GM23338 (cell line): ENCODE data around the gene MED1. TPM values are rescaled to one million over a fixed set of nuclear protein-coding genes. Genes with fewer than 3 reads are reported as not detected.

Source experiments
- ATAC-seq: fragments of 200-7000 bp; cut with Tn5 transposase; 3 replicates; pipeline ENCODE4 v1.9.1; 2020
- DNase-seq: peaks from one replicate; pipeline ENCODE4 v3.0.0-alpha.2; 2015; ENCODE audit warnings: low spot score
- H2AFZ ChIP-seq: fragments of 200-600 bp; sonication (generic); 2 replicates; pipeline ENCODE4 v1.8.0; 2016; ENCODE audit warnings: antibody characterized with exemption, mild to moderate bottlenecking, moderate library complexity
- H3F3A ChIP-seq: fragments of 200-600 bp; sonication (generic); replicated peaks from 2 replicates; pipeline ENCODE4 v1.8.0; 2017; ENCODE audit warnings: antibody characterized with exemption, mixed run types, low read depth
- H3K27ac ChIP-seq: fragments of 200-600 bp; sonication (generic); 2 replicates; pipeline ENCODE4 v1.6.1; 2016; ENCODE audit warnings: low read depth
- H3K27me3 ChIP-seq: fragments of 200-600 bp; sonication (generic); 2 replicates; pipeline ENCODE4 v1.8.0; 2016; ENCODE audit warnings: mild to moderate bottlenecking, mixed run types, moderate library complexity; ENCODE audit not compliant: insufficient read depth
- H3K36me3 ChIP-seq: fragments of 200-600 bp; sonication (generic); 2 replicates; pipeline ENCODE4 v1.8.0; 2016; ENCODE audit warnings: mild to moderate bottlenecking; ENCODE audit not compliant: insufficient read depth
- H3K4me1 ChIP-seq: fragments of 200-600 bp; sonication (generic); 2 replicates; pipeline ENCODE4 v1.8.0; 2016; ENCODE audit warnings: mild to moderate bottlenecking, moderate library complexity; ENCODE audit not compliant: insufficient read depth
- H3K4me2 ChIP-seq: fragments of 200-600 bp; sonication (generic); 2 replicates; pipeline ENCODE4 v1.7.1; 2017; ENCODE audit warnings: mixed run types
- H3K4me3 ChIP-seq: fragments of 200-600 bp; sonication (generic); 2 replicates; pipeline ENCODE4 v1.6.1; 2016; ENCODE audit warnings: mixed run types
- H3K79me2 ChIP-seq: fragments of 200-600 bp; sonication (generic); replicated peaks from 2 replicates; pipeline ENCODE4 v1.8.0; 2017; ENCODE audit warnings: mild to moderate bottlenecking; ENCODE audit not compliant: insufficient read depth
- H3K9me2 ChIP-seq: fragments of 200-600 bp; sonication (generic); 2 replicates; pipeline ENCODE4 v1.8.0; 2017; ENCODE audit not compliant: insufficient read depth
- H4K20me1 ChIP-seq: fragments of 200-600 bp; sonication (generic); replicated peaks from 2 replicates; pipeline ENCODE4 v1.8.0; 2017; ENCODE audit warnings: mild to moderate bottlenecking; ENCODE audit not compliant: insufficient read depth
- H3K27ac Mint-ChIP-seq: 2 replicates; pipeline ENCODE4 v1.8.0; 2020; ENCODE audit warnings: inconsistent platforms, mild to moderate bottlenecking, moderate library complexity, mixed read lengths
- H3K27me3 Mint-ChIP-seq: 3 replicates; pipeline ENCODE4 v1.8.0; 2022; ENCODE audit warnings: low read depth, mild to moderate bottlenecking, moderate library complexity, mixed read lengths, inconsistent platforms; ENCODE audit not compliant: insufficient read depth, poor library complexity
- H3K36me3 Mint-ChIP-seq: 3 replicates; pipeline ENCODE4 v1.8.0; 2021; ENCODE audit warnings: low read depth, mild to moderate bottlenecking, inconsistent platforms, moderate library complexity, mixed read lengths
- H3K4me1 Mint-ChIP-seq: 3 replicates; pipeline ENCODE4 v1.8.0; 2020; ENCODE audit warnings: mild to moderate bottlenecking, inconsistent platforms, mixed read lengths
- H3K4me3 Mint-ChIP-seq: 3 replicates; pipeline ENCODE4 v1.8.0; 2021; ENCODE audit warnings: moderate library complexity, mild to moderate bottlenecking, inconsistent platforms, mixed read lengths
- H3K9me3 Mint-ChIP-seq: 3 replicates; pipeline ENCODE4 v1.8.0; 2020; ENCODE audit warnings: moderate library complexity, mild to moderate bottlenecking, inconsistent platforms, mixed read lengths
- CREB1 ChIP-seq: fragments of 250-450 bp; sonication (Bioruptor Pico); IDR thresholded peaks from 2 replicates; pipeline ENCODE4 v1.5.0; 2020; ENCODE audit warnings: low read depth, mild to moderate bottlenecking, moderate library complexity
- EZH2 ChIP-seq: fragments of 200-600 bp; sonication (generic); IDR thresholded peaks from one replicate; pipeline ENCODE4 v1.8.0; 2017; ENCODE audit warnings: antibody characterized with exemption, mild to moderate bottlenecking, low read depth; ENCODE audit not compliant: unreplicated experiment
- EZH2phosphoT487 ChIP-seq: fragments of 200-600 bp; sonication (generic); IDR thresholded peaks from one replicate; pipeline ENCODE4 v1.8.1; 2018; ENCODE audit warnings: antibody characterized with exemption; ENCODE audit not compliant: unreplicated experiment
- JUNB ChIP-seq: IDR thresholded peaks from one replicate; pipeline ENCODE4 v1.6.1; 2016; ENCODE audit warnings: antibody characterized with exemption; ENCODE audit not compliant: unreplicated experiment
- NANOG ChIP-seq: IDR thresholded peaks from 2 replicates; pipeline ENCODE4 v1.6.1; 2016; ENCODE audit warnings: antibody characterized with exemption, borderline replicate concordance
- POLR2AphosphoS5 ChIP-seq: IDR thresholded peaks from 2 replicates; pipeline ENCODE4 v1.6.1; 2016; ENCODE audit warnings: antibody characterized with exemption, low read depth
- STAT1 ChIP-seq: IDR thresholded peaks from one replicate; pipeline ENCODE4 v1.6.1; 2016; ENCODE audit warnings: antibody characterized with exemption; ENCODE audit not compliant: unreplicated experiment
- ZNF114 ChIP-seq: fragments of 250-450 bp; sonication (Bioruptor Pico); IDR thresholded peaks from 2 replicates; pipeline ENCODE4 v1.5.0; 2020; ENCODE audit warnings: mild to moderate bottlenecking, moderate library complexity
- ZNF331 ChIP-seq: fragments of 250-450 bp; sonication (Bioruptor Pico); IDR thresholded peaks from 2 replicates; pipeline ENCODE4 v1.5.0; 2020; ENCODE audit warnings: low read depth, mild to moderate bottlenecking, moderate library complexity
- polyA plus RNA-seq: library from polyadenylated mRNA; unstranded; fragments of >200 nt; fragmentation: Nextera tagmentation; extraction: Ambion mirVana; gene quantifications from 2 replicates; pipeline ENCODE4 v1.2.1, GENCODE V29; 2016
- total RNA-seq: library from RNA; depleted of rRNA; stranded (reverse); fragments of >200 nt; shearing (Covaris generic); gene quantifications from 2 replicates; pipeline ENCODE4 v1.2.3, GENCODE V29; 2014
- TF ChIP-seq, protein P1 (sequence below): IDR thresholded peaks from 2 replicates; pipeline ENCODE4 v1.6.1; 2016; ENCODE audit warnings: antibody characterized with exemption
- TF ChIP-seq, protein P2 (sequence below): IDR thresholded peaks from one replicate; pipeline ENCODE4 v1.6.1; 2018; ENCODE audit warnings: antibody characterized with exemption; ENCODE audit not compliant: unreplicated experiment
- TF ChIP-seq, protein P3 (sequence below): fragments of 250-450 bp; sonication (Bioruptor Pico); IDR thresholded peaks from 2 replicates; pipeline ENCODE4 v1.5.0; 2020; ENCODE audit warnings: mild to moderate bottlenecking, moderate library complexity
- TF ChIP-seq, protein P4 (sequence below), 2 experiments: fragments of 200-600 bp in 1 of 2; sonication (generic) in 1 of 2; conservative IDR thresholded peaks; 2 replicates each; pipeline versions ENCODE4 v1.5.1 to v1.6.1; 2016 to 2017; ENCODE audit warnings: antibody characterized with exemption in 2 of 2, low read depth in 2 of 2, mild to moderate bottlenecking in 2 of 2, moderate library complexity in 1 of 2

Gene MED1
- total and polyA plus RNA-seq, 2 experiments from 2014 or later = 19.0 to 42.3 TPM

DNA sequence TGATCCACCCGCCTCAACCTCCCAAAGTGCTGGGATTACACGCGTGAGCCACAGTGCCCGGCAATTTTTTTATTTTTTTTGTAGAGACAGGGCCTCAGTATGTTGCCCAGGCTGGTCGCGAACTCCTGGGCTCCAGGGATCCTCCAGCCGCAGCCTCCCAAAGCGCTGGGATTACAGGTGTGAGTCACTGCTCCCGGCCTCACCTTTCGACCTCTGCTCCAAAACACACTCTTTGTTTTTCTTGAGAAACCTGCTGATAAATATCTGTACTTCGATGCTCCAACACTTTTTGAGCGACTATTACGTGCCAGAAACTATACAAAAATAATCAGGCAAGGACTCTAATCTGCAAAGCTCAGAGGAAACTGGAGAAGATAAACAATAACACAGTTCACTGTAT is 1.0 kb downstream of the MED1 start:
- no peak for ATAC-seq
- Mint-ChIP-seq H3K27ac (peak overlapping the region; percentile 99), H3K36me3 (peaks cover 33% of the 10 kb centered on the region; the same call in 2 of the 3 replicates), H3K4me1 (peaks cover 5% of the 10 kb centered on the region), H3K27me3 (peaks cover 16% of the 10 kb centered on the region), H3K4me3 (peak overlapping the region; percentile 99), H3K9me3 (no peaks in the 10 kb centered on the region)
- Histone ChIP-seq H3K27me3 (no peaks in the 10 kb centered on the region), H3K4me2 (peak overlapping the region; percentile 88), H2AFZ (no peak overlapping the region), H3K9me2 (no peaks in the 10 kb centered on the region), H3K36me3 (peaks cover 24% of the 10 kb centered on the region), H3F3A (peaks cover 9% of the 10 kb centered on the region; the same call in 1 of the 2 replicates), H3K27ac (peak overlapping the region; percentile 74), H3K4me1 (peaks cover 8% of the 10 kb centered on the region), H3K4me3 (peak overlapping the region; percentile 66), H4K20me1 (peaks cover 13% of the 10 kb centered on the region; the same call in 1 of the 2 replicates), H3K79me2 (peaks cover 52% of the 10 kb centered on the region)
- DNase-seq = no peak
- TF ChIP-seq, protein P1, sequence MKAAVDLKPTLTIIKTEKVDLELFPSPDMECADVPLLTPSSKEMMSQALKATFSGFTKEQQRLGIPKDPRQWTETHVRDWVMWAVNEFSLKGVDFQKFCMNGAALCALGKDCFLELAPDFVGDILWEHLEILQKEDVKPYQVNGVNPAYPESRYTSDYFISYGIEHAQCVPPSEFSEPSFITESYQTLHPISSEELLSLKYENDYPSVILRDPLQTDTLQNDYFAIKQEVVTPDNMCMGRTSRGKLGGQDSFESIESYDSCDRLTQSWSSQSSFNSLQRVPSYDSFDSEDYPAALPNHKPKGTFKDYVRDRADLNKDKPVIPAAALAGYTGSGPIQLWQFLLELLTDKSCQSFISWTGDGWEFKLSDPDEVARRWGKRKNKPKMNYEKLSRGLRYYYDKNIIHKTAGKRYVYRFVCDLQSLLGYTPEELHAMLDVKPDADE = no peak
- TF ChIP-seq JUNB (no peak), ZNF331 (CRISPR knock-in tag) (no peak), EZH2phosphoT487 (no peak), ZNF114 (CRISPR knock-in tag) (no peak), STAT1 (no peak), POLR2AphosphoS5 (no peak), CREB1 (CRISPR knock-in tag) (no peak), NANOG (no peak), EZH2 (no peak)
- TF ChIP-seq, protein P2, sequence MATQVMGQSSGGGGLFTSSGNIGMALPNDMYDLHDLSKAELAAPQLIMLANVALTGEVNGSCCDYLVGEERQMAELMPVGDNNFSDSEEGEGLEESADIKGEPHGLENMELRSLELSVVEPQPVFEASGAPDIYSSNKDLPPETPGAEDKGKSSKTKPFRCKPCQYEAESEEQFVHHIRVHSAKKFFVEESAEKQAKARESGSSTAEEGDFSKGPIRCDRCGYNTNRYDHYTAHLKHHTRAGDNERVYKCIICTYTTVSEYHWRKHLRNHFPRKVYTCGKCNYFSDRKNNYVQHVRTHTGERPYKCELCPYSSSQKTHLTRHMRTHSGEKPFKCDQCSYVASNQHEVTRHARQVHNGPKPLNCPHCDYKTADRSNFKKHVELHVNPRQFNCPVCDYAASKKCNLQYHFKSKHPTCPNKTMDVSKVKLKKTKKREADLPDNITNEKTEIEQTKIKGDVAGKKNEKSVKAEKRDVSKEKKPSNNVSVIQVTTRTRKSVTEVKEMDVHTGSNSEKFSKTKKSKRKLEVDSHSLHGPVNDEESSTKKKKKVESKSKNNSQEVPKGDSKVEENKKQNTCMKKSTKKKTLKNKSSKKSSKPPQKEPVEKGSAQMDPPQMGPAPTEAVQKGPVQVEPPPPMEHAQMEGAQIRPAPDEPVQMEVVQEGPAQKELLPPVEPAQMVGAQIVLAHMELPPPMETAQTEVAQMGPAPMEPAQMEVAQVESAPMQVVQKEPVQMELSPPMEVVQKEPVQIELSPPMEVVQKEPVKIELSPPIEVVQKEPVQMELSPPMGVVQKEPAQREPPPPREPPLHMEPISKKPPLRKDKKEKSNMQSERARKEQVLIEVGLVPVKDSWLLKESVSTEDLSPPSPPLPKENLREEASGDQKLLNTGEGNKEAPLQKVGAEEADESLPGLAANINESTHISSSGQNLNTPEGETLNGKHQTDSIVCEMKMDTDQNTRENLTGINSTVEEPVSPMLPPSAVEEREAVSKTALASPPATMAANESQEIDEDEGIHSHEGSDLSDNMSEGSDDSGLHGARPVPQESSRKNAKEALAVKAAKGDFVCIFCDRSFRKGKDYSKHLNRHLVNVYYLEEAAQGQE = no peak
- TF ChIP-seq, protein P3, sequence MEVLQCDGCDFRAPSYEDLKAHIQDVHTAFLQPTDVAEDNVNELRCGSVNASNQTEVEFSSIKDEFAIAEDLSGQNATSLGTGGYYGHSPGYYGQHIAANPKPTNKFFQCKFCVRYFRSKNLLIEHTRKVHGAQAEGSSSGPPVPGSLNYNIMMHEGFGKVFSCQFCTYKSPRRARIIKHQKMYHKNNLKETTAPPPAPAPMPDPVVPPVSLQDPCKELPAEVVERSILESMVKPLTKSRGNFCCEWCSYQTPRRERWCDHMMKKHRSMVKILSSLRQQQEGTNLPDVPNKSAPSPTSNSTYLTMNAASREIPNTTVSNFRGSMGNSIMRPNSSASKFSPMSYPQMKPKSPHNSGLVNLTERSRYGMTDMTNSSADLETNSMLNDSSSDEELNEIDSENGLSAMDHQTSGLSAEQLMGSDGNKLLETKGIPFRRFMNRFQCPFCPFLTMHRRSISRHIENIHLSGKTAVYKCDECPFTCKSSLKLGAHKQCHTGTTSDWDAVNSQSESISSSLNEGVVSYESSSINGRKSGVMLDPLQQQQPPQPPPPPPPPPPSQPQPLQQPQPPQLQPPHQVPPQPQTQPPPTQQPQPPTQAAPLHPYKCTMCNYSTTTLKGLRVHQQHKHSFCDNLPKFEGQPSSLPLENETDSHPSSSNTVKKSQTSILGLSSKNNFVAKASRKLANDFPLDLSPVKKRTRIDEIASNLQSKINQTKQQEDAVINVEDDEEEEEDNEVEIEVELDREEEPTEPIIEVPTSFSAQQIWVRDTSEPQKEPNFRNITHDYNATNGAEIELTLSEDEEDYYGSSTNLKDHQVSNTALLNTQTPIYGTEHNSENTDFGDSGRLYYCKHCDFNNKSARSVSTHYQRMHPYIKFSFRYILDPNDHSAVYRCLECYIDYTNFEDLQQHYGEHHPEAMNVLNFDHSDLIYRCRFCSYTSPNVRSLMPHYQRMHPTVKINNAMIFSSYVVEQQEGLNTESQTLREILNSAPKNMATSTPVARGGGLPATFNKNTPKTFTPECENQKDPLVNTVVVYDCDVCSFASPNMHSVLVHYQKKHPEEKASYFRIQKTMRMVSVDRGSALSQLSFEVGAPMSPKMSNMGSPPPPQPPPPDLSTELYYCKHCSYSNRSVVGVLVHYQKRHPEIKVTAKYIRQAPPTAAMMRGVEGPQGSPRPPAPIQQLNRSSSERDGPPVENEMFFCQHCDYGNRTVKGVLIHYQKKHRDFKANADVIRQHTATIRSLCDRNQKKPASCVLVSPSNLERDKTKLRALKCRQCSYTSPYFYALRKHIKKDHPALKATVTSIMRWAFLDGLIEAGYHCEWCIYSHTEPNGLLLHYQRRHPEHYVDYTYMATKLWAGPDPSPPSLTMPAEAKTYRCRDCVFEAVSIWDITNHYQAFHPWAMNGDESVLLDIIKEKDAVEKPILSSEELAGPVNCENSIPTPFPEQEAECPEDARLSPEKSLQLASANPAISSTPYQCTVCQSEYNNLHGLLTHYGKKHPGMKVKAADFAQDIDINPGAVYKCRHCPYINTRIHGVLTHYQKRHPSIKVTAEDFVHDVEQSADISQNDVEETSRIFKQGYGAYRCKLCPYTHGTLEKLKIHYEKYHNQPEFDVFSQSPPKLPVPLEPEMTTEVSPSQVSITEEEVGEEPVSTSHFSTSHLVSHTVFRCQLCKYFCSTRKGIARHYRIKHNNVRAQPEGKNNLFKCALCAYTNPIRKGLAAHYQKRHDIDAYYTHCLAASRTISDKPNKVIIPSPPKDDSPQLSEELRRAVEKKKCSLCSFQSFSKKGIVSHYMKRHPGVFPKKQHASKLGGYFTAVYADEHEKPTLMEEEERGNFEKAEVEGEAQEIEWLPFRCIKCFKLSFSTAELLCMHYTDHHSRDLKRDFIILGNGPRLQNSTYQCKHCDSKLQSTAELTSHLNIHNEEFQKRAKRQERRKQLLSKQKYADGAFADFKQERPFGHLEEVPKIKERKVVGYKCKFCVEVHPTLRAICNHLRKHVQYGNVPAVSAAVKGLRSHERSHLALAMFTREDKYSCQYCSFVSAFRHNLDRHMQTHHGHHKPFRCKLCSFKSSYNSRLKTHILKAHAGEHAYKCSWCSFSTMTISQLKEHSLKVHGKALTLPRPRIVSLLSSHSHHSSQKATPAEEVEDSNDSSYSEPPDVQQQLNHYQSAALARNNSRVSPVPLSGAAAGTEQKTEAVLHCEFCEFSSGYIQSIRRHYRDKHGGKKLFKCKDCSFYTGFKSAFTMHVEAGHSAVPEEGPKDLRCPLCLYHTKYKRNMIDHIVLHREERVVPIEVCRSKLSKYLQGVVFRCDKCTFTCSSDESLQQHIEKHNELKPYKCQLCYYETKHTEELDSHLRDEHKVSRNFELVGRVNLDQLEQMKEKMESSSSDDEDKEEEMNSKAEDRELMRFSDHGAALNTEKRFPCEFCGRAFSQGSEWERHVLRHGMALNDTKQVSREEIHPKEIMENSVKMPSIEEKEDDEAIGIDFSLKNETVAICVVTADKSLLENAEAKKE = no peak
- TF ChIP-seq, protein P4, sequence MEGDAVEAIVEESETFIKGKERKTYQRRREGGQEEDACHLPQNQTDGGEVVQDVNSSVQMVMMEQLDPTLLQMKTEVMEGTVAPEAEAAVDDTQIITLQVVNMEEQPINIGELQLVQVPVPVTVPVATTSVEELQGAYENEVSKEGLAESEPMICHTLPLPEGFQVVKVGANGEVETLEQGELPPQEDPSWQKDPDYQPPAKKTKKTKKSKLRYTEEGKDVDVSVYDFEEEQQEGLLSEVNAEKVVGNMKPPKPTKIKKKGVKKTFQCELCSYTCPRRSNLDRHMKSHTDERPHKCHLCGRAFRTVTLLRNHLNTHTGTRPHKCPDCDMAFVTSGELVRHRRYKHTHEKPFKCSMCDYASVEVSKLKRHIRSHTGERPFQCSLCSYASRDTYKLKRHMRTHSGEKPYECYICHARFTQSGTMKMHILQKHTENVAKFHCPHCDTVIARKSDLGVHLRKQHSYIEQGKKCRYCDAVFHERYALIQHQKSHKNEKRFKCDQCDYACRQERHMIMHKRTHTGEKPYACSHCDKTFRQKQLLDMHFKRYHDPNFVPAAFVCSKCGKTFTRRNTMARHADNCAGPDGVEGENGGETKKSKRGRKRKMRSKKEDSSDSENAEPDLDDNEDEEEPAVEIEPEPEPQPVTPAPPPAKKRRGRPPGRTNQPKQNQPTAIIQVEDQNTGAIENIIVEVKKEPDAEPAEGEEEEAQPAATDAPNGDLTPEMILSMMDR (conservative IDR thresholded peaks at IDR 0.05; ENCODE audit: low read depth in 2 of 2) = no peak
